SU-DHL-6 (cell line): ENCODE results near the gene CCDC77.

Experiments
- H2AFZ ChIP-seq: fragments of 200-600 bp; sonication (generic); 2 replicates; pipeline ENCODE4 v1.6.1; 2014; ENCODE audit warnings: low read depth, mild to moderate bottlenecking, moderate library complexity, mixed read lengths, antibody characterized with exemption, low read length; ENCODE audit not compliant: severe bottlenecking
- H3F3A ChIP-seq: fragments of 200-600 bp; shearing (Covaris generic); 2 replicates; pipeline ENCODE4 v1.6.0; 2016; ENCODE audit warnings: antibody characterized with exemption, mild to moderate bottlenecking; ENCODE audit not compliant: insufficient read depth
- H3K27ac ChIP-seq: fragments of 200-600 bp; sonication (generic); 2 replicates; pipeline ENCODE4 v1.5.1; 2016; ENCODE audit warnings: low read depth, mild to moderate bottlenecking, low read length, moderate library complexity, mixed read lengths
- H3K27me3 ChIP-seq: fragments of 200-600 bp; sonication (generic), shearing (Covaris generic); 2 replicates; pipeline ENCODE4 v1.6.0; 2014; ENCODE audit warnings: mild to moderate bottlenecking, low read length
- H3K36me3 ChIP-seq: fragments of 200-600 bp; sonication (generic); 2 replicates; pipeline ENCODE4 v1.6.1; 2014; ENCODE audit warnings: mild to moderate bottlenecking, low read length, mixed read lengths
- H3K4me2 ChIP-seq: fragments of 300-600, 200-600 bp; shearing (Covaris generic), sonication (generic); 2 replicates; pipeline ENCODE4 v1.6.0; 2014; ENCODE audit warnings: low read length, low read depth, mild to moderate bottlenecking; ENCODE audit not compliant: poor library complexity, severe bottlenecking
- H3K4me3 ChIP-seq: fragments of 200-600 bp; sonication (generic); 2 replicates; pipeline ENCODE4 v1.5.1; 2014; ENCODE audit warnings: antibody characterized with exemption, low read length, mild to moderate bottlenecking, mixed read lengths; ENCODE audit not compliant: insufficient read depth, poor library complexity, severe bottlenecking
- H3K79me2 ChIP-seq: fragments of 200-600 bp; sonication (generic); 2 replicates; pipeline ENCODE4 v1.6.1; 2014; ENCODE audit warnings: mild to moderate bottlenecking, low read length, moderate library complexity; ENCODE audit not compliant: insufficient read depth
- H3K9ac ChIP-seq: fragments of 200-600 bp; sonication (generic); 2 replicates; pipeline ENCODE4 v1.7.0; 2014; ENCODE audit warnings: mild to moderate bottlenecking, low read length
- H3K9me2 ChIP-seq: fragments of 200-600 bp; sonication (generic); replicated peaks from 2 replicates; pipeline ENCODE4 v1.6.1; 2014; ENCODE audit warnings: low read length; ENCODE audit not compliant: insufficient read depth
- H3K9me3 ChIP-seq: fragments of 200-600 bp; sonication (generic); 2 replicates; pipeline ENCODE4 v1.6.1; 2014; ENCODE audit warnings: low read length, mixed read lengths; ENCODE audit not compliant: insufficient read depth
- H4K20me1 ChIP-seq: fragments of 200-600 bp; sonication (generic); 2 replicates; pipeline ENCODE4 v1.6.1; 2014; ENCODE audit warnings: low read depth, mild to moderate bottlenecking, antibody characterized with exemption, low read length, moderate library complexity, mixed read lengths
- EZH2phosphoT487 ChIP-seq: fragments of 200-600 bp; sonication (generic), shearing (Covaris generic); conservative IDR thresholded peaks from 2 replicates; pipeline ENCODE4 v1.6.1; 2018; ENCODE audit warnings: mild to moderate bottlenecking, antibody characterized with exemption, low read length, moderate library complexity, mixed read lengths
- TF ChIP-seq, protein P1 (sequence below): fragments of 200-600 bp; sonication (generic); IDR thresholded peaks from one replicate; pipeline ENCODE4 v1.5.1; 2017; ENCODE audit warnings: antibody characterized with exemption, mild to moderate bottlenecking, low read length, moderate library complexity; ENCODE audit not compliant: insufficient read depth, poor library complexity, severe bottlenecking

CCDC77 gene

DNA sequence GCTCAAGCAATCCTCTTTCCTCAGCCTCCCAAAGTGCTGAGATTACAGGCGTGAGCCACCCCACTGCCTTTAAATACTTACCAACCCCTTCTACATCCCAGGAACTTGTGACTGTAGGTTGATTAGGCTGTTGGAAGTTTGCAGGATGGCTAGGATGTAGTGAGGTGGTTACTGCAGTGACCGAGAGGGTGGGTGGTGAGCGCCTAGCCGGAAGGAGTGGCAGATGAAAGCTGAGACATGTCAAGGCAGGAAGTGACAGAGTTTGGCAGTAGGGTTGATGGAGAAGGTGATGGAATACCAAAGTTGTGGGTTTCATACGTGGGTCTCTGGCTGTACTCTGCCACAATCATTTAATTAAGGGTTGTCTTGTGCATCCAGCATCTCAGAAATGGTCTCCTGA is 71.8 kb downstream of the CCDC77 start:
- no peaks in the 10 kb centered on the region for H3K79me2 ChIP-seq
- no peak overlapping the region for H3K9ac ChIP-seq
- H3K9me2 ChIP-seq = no peaks in the 10 kb centered on the region
- no peak overlapping the region for H3K27ac ChIP-seq
- no peaks in the 10 kb centered on the region for H3F3A ChIP-seq
- H3K9me3 ChIP-seq = no peaks in the 10 kb centered on the region
- H4K20me1 ChIP-seq = no peaks in the 10 kb centered on the region
- H3K4me2 ChIP-seq = no peak overlapping the region
- H3K4me3 ChIP-seq = no peak overlapping the region
- H3K36me3 ChIP-seq = no peaks in the 10 kb centered on the region
- H3K27me3 ChIP-seq = no peaks in the 10 kb centered on the region
- TF ChIP-seq EZH2phosphoT487 = no peak
- TF ChIP-seq, protein P1, sequence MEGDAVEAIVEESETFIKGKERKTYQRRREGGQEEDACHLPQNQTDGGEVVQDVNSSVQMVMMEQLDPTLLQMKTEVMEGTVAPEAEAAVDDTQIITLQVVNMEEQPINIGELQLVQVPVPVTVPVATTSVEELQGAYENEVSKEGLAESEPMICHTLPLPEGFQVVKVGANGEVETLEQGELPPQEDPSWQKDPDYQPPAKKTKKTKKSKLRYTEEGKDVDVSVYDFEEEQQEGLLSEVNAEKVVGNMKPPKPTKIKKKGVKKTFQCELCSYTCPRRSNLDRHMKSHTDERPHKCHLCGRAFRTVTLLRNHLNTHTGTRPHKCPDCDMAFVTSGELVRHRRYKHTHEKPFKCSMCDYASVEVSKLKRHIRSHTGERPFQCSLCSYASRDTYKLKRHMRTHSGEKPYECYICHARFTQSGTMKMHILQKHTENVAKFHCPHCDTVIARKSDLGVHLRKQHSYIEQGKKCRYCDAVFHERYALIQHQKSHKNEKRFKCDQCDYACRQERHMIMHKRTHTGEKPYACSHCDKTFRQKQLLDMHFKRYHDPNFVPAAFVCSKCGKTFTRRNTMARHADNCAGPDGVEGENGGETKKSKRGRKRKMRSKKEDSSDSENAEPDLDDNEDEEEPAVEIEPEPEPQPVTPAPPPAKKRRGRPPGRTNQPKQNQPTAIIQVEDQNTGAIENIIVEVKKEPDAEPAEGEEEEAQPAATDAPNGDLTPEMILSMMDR = no peak
- no peak overlapping the region for H2AFZ ChIP-seq

DNA sequence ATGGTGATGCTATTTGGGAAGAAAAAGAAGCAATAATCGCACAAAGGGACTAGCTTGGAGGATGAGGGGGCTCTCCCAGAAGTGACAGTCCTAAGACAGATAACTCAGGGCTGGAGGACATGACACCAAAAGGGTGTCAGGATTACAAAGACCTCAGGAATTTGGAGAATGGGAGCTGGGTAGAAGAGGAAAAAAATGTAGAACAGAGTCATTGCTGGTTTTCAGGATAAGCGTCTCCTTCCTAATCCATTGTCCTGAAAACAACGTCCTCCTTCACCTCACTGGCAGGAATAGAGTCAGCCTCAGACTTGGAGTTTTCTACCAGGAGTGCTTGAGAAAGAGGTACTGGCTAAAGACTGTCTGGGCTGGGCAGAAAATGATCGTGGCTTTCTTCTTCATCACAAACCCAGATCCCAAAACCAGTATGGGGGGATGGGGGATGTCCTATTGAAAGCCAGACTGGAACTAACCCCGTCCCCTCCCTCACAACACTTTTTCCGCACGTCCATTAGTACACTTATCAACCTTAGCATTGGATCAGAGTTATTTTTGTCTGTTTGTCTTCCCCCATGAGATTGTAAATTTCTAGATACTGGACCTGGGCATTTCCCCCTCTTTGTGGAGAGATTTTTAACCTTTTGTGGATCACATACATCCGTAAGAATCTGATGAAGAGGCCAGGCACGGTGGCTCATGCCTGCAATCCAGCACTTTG is 72.6 kb downstream of the CCDC77 start:
- Histone ChIP-seq H3F3A (no peaks in the 10 kb centered on the region), H3K79me2 (no peaks in the 10 kb centered on the region), H3K9me3 (no peaks in the 10 kb centered on the region), H3K4me3 (no peak overlapping the region), H3K9ac (no peak overlapping the region), H2AFZ (no peak overlapping the region), H3K4me2 (no peak overlapping the region), H3K9me2 (no peaks in the 10 kb centered on the region), H4K20me1 (no peaks in the 10 kb centered on the region), H3K36me3 (no peaks in the 10 kb centered on the region), H3K27me3 (no peaks in the 10 kb centered on the region), H3K27ac (no peak overlapping the region)
- TF ChIP-seq EZH2phosphoT487 = no peak
- TF ChIP-seq, protein P1 = no peak

DNA sequence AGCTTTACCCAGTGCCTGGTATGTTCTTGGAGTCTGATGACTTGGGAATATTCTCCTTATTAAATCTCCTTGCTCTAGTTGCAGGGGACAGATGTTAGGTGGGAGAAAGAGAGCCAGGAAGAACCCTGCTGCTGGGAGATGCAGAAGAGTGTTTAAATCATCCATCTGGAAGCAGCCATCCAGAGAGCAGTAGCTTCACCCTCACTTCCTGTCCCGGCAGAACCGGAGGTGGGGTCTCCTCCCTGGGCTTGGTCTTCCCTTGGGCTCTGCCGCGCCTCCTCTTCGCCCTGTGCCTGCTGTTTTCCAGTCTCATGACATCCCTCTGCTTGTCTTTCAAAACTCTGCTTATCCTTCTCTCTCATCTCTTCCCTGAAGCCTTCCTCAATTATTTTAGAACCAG is 73.8 kb downstream of the CCDC77 start:
- H4K20me1 ChIP-seq = no peaks in the 10 kb centered on the region
- no peak overlapping the region for H3K27ac ChIP-seq
- H3K79me2 ChIP-seq = no peaks in the 10 kb centered on the region
- no peaks in the 10 kb centered on the region for H3K9me3 ChIP-seq
- no peak overlapping the region for H3K4me3 ChIP-seq
- TF ChIP-seq, protein P1 = no peak
- TF ChIP-seq EZH2phosphoT487 = no peak
- no peaks in the 10 kb centered on the region for H3K9me2 ChIP-seq
- no peak overlapping the region for H3K9ac ChIP-seq
- H3K4me2 ChIP-seq = no peak overlapping the region
- H3F3A ChIP-seq = no peaks in the 10 kb centered on the region
- H2AFZ ChIP-seq = no peak overlapping the region
- no peaks in the 10 kb centered on the region for H3K36me3 ChIP-seq
- H3K27me3 ChIP-seq = no peaks in the 10 kb centered on the region
